ENCODE data around the gene NOL9.
A peak's percentile ranks its signal among the peaks of the same experiment; 100 is the strongest.

NOL9 gene

GRCh38 chr1:6490181-6491080, 63.9 kb downstream of the NOL9 start:
- FAIRE-seq (no peak), DNase-seq (ENCODE audit: low spot score) (peak; percentile 54)

- no peak for FAIRE-seq
- peak; percentile 59 for DNase-seq (ENCODE audit: low spot score)
These were observed 64.5 kb downstream of the NOL9 start for GRCh38 chr1:6489799-6490180.

- no peak for FAIRE-seq
- DNase-seq (ENCODE audit: low spot score), result no peak
These were observed 64.9 kb downstream of the NOL9 start for GRCh38 chr1:6489383-6489765.

- peak; percentile 4 for DNase-seq (ENCODE audit: low spot score)
- no peak for FAIRE-seq
These were observed 65.5 kb downstream of the NOL9 start for GRCh38 chr1:6488602-6489382.

DNA sequence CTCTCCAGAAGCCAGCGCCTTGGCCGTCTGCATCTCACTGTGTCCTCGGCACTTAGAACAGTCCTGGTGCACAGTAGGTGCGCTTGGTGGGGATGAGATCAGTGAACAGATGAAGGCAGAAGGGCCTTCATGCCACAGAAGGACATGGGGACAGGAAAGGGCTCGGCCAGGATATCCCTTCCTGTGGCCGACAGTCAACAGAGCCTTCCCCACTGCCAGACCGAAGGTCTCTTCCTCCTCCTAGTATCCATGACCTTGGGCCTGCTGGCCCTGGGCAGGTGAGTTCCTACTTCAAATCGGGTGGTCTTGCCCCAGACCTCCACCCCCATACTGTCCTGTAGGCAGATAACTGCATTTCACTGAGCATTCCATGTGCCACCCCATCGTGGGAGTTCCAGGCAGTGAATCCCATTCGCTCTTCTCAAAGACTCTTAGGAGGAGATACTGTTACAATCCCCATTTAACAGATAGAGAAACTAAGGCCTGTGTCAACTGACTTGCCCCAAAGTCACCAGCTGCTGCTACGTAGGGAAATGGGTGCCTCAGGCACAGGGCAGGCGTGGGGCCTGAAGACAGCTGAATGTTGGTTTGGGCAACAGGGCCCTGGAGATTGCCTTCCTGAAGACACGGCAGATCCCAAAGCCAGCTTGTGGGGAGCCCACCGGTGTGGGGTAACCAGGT, 66.4 kb downstream of the NOL9 start:
- FAIRE-seq (no peak), DNase-seq (ENCODE audit: low spot score) (no peak)

GRCh38 chr1:6486433-6487011, 67.8 kb downstream of the NOL9 start:
- DNase-seq (ENCODE audit: low spot score) (peak; percentile 64), FAIRE-seq (no peak)

DNA sequence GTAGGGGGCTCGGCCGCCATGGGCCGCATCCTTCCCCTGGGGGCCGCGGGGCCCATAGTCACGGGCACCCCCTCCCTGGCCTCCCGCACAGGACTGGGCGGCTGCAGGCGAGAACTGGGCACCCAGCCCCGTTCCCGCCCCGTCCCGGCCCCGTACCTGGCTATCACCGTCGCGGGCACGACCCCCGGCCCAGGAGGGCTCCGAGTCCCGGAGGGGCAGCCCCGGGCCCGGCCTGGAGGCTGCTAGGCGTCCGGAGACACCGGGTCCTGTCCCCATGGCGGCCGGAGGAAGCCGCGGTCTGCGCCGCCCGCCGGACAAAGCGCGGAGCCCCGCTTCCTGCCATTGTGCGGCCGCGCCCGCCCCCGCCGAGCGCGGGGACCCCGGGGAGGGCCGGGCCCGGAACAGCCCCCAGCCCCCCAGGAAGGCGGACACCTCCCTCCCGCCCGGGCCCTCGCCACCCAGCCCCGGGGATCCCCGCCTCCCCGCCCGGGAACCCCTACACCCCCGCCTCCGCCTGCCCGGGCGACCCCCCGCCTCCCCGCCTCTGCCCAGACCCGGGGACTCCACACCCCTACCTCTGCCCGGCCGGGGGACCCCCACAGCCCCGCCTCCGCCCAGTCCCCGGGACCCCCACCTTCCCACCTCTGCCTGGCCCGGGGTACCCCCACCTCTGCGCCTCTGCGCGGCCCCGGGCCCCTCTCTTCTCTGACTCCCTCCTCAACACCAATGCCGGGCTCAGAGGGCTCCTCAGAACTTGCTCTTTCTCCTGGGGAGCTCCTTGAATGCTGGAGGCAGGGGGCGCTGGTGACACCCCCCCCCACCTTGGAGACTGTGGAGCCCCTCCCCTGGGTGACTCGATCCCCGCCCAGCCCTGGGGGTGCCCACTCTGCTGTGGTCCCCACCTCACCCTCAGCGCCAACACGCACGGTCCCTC, 68.9 kb downstream of the NOL9 start:
- DNase-seq (ENCODE audit: low spot score), result no peak
- no peak for FAIRE-seq

- DNase-seq (ENCODE audit: low spot score) (no peak), FAIRE-seq (no peak)
These were observed 69.5 kb downstream of the NOL9 start for GRCh38 chr1:6484826-6485167.

- FAIRE-seq, result no peak
- no peak for DNase-seq (ENCODE audit: low spot score)
These were observed 70.6 kb downstream of the NOL9 start for GRCh38 chr1:6483761-6484117.

GRCh38 chr1:6483017-6483760, 71.1 kb downstream of the NOL9 start:
- DNase-seq (ENCODE audit: low spot score), result no peak
- no peak for FAIRE-seq

GRCh38 chr1:6481820-6482219, 72.5 kb downstream of the NOL9 start:
- DNase-seq (ENCODE audit: low spot score) (no peak), FAIRE-seq (no peak)

GRCh38 chr1:6477039-6477820, 77.1 kb downstream of the NOL9 start:
- no peak for DNase-seq (ENCODE audit: low spot score)
- FAIRE-seq, result no peak

GRCh38 chr1:6476483-6476882, 77.8 kb downstream of the NOL9 start:
- FAIRE-seq (no peak), DNase-seq (ENCODE audit: low spot score) (no peak)

DNA sequence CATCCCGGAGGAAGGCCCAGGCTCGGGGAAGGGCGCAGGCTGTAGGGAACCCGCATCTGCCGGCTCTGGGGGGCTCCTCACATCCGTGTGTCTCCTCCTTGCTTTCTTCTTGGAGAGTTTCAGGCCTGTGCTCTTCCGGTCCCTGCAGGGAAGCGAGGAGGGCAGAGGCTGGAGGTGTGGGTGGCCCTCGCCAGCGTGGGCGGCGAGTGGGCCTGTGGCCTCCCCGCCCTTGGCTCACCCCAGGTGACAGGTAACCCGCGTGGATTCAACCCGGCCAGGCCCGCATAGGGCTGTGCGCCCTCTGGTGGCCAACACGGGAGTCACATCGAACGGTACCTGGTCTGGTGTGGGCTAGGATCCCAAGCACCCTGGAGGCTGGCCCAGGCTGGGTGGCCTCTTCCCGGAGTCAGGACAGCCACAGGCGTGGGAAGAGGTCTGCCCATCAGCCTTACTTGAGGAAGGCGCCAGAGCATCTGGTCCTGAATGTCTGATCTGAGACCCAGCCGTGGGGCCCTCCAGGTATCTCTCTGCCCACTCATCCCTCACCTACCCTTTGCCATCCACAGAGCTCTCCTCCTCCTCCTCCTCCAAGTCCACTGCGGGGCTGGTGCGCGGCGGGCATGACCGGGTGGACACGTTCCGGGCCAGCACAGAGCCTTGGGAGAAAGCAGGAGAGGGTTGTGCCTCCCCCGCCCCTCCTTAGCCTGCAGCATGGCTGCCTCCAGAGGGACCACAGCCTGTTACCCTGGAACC, 78.8 kb downstream of the NOL9 start:
- FAIRE-seq, result no peak
- DNase-seq (ENCODE audit: low spot score), result peak; percentile 30

DNA sequence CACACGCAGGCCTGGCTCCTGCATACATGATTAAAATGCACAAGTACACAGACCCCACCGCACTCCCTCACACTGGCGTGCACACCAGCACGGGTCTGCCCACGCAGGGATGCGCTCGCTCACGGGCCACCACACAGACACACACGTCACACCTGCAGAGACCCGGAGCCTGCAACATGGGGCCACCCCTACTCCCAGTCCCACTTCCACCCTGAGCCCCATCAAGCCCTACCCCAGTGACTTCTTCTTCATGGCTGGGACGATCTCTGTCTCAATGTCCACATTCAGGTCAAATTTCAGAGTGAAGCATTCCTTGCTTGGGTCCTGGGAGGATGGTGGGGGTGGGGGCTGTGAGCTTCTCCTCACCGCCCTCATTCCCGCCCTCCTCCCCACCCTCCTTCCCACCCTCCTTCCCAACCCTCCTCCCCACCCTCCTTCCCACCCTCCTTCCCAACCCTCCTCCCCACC, 79.5 kb downstream of the NOL9 start:
- DNase-seq (ENCODE audit: low spot score), result no peak
- no peak for FAIRE-seq

- DNase-seq (ENCODE audit: low spot score), result no peak
- no peak for FAIRE-seq
These were observed 80.1 kb downstream of the NOL9 start for GRCh38 chr1:6473974-6474814.

- no peak for FAIRE-seq
- no peak for DNase-seq (ENCODE audit: low spot score)
These were observed 81.2 kb downstream of the NOL9 start for GRCh38 chr1:6473156-6473555.

- DNase-seq (ENCODE audit: low spot score) (no peak), FAIRE-seq (no peak)
These were observed 81.9 kb downstream of the NOL9 start for GRCh38 chr1:6472391-6472790.

Data from RCC 7860 (cell line).